Transverse colon (tissue), 3 donors: ENCODE data around the gene CGB3.
"Not testable (repeated sequence)": the region's sequence is repeated elsewhere in the genome, so short reads cannot be mapped to it uniquely, and the experiment has no call there.

Source experiments
- POLR2A ChIP-seq: fragments of 450-650 bp; IDR thresholded peaks from one replicate; pipeline ENCODE4 v1.6.1; 2016; ENCODE audit warnings: antibody characterized with exemption, mild to moderate bottlenecking, moderate library complexity
- TF ChIP-seq, protein P1 (sequence below), 5 experiments: fragments of 200-600 bp in 3 of 5; fragments of 450-650 bp in 2 of 5; sonication (generic) in 3 of 5; IDR thresholded peaks; 1 replicate in 2 of 5; 2 replicates in 3 of 5; pipeline ENCODE4 v1.5.1; 2016 to 2017; ENCODE audit warnings: antibody characterized with exemption in 5 of 5, inconsistent platforms in 3 of 5, mild to moderate bottlenecking in 2 of 5, moderate library complexity in 1 of 5

DNA sequence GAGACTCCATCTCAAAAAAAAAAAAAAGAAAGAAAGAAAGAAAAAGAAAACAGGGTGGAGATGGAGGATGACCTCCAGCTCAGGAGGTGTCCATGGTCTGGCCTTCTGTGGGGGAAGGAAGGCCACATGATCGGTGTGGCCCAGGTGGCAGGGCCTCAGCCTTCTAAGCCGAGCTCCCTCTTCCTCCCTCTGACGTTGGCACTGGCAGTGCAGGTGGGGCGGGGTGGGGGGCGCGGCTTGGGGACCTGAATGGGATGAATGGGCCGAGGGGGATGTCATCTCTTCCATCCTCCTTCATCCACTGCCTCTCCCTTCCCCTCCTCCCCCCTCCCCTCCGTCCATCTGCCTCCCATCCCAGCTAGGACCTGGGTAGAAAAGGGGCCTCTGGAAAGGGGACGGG lies 15.6 kb upstream of the CGB3 start:
- TF ChIP-seq, protein P1, sequence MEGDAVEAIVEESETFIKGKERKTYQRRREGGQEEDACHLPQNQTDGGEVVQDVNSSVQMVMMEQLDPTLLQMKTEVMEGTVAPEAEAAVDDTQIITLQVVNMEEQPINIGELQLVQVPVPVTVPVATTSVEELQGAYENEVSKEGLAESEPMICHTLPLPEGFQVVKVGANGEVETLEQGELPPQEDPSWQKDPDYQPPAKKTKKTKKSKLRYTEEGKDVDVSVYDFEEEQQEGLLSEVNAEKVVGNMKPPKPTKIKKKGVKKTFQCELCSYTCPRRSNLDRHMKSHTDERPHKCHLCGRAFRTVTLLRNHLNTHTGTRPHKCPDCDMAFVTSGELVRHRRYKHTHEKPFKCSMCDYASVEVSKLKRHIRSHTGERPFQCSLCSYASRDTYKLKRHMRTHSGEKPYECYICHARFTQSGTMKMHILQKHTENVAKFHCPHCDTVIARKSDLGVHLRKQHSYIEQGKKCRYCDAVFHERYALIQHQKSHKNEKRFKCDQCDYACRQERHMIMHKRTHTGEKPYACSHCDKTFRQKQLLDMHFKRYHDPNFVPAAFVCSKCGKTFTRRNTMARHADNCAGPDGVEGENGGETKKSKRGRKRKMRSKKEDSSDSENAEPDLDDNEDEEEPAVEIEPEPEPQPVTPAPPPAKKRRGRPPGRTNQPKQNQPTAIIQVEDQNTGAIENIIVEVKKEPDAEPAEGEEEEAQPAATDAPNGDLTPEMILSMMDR (IDR thresholded peaks at IDR 0.05) = not testable (repeated sequence)
- TF ChIP-seq POLR2A = not testable (repeated sequence)
